ENCODE results near the gene PI4KA.

Gene PI4KA

DNA sequence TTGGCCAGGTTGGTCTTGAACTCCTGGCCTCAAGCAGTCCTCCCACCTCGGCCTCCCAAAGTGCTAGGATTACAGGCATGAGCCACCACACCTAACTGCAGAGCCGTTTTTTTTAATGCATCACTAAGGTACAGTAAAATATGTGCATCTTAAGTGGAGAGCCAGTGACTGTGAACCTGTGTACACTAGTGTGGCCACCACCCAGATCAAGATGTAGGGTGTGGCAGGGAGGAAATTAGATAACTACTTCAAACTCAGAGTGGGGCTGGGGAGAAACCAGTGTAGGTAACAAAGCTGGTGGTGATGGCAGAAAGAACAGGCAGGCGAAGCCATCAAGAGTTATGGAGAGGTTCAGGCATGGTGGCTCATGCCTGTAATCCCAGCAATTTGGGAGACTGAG is 14.6 kb upstream of the PI4KA start:
- FAIRE-seq (no peak), DNase-seq (ENCODE audit: insufficient read length) (no peak)
- TF ChIP-seq TAF1 (IDR thresholded peaks at IDR 0.05; ENCODE audit: borderline replicate concordance, low read depth, low read length): no peak
- no peak for TF ChIP-seq POLR2AphosphoS5 (IDR thresholded peaks at IDR 0.05; ENCODE audit: low read depth, low read length)
- no peak for TF ChIP-seq POLR2A (IDR thresholded peaks at IDR 0.05; ENCODE audit: low read depth, low read length)

DNA sequence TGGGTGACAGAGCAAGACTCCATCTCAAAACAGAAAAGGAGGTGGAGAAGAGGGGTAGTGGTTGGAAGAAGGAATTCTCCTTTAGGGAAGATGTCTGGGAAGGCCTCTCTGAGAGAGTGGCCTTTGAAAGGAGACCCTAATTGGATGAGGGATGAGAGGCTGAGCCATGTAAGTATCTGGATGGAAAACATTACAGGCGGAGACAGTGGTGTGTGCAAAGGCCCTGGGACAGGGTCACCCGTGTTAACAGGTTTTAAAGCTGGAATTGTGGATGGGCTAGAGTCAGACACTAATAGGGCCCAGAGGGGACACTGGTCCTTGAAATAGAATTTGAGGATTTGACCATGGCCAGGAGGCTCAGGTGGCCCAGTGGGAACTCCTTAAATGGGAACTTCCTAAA is 10.6 kb upstream of the PI4KA start:
- TF ChIP-seq POLR2AphosphoS5 (IDR thresholded peaks at IDR 0.05; ENCODE audit: low read depth, low read length): no peak
- TF ChIP-seq TAF1 (IDR thresholded peaks at IDR 0.05; ENCODE audit: borderline replicate concordance, low read depth, low read length): no peak
- TF ChIP-seq POLR2A (IDR thresholded peaks at IDR 0.05; ENCODE audit: low read depth, low read length): no peak
- FAIRE-seq (no peak), DNase-seq (ENCODE audit: insufficient read length) (no peak)

DNA sequence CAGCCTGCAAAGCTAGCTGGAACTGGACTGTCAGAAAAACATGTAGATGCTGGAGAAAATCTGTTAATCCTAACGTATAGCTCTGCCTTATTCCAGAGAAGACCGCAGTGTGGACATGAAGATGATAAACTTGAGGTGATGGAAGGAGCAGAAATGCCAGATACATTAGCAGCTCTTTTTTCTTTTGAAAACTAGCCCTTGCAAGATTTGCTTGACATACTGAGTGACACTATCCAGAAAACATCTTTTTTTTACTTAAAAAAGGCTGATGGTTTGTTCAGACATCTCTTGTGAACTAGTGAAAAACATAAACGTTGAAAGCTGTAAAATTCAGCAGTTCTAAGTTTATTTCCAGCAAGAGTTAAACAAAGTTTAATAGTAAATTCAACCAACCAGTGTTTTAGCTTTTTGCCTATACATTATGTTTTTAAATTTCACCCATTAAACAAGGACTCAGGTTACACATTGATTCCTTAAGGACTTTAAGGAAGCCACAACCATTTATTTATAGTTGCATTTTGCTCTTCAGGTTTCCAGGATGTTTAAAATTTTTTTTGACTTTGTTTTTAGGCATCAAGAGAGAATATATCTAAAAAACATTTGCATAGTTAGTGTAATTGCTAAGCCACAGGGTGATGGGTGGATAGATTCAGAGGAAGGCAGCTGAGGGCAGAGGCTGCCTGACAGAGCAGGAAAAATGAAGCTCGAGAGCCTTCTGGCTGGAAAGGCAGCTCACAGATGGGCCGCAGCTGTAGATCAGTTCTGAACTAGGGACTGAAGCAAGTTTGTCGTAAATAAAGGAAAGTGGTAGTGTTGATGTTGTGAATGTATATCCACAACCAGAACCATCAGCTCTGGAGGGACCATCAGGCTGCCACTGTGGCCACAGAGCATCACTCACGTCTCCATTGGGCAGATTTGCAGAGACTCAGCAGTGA is 9.7 kb upstream of the PI4KA start:
- no peak for FAIRE-seq
- no peak for DNase-seq (ENCODE audit: insufficient read length)

DNA sequence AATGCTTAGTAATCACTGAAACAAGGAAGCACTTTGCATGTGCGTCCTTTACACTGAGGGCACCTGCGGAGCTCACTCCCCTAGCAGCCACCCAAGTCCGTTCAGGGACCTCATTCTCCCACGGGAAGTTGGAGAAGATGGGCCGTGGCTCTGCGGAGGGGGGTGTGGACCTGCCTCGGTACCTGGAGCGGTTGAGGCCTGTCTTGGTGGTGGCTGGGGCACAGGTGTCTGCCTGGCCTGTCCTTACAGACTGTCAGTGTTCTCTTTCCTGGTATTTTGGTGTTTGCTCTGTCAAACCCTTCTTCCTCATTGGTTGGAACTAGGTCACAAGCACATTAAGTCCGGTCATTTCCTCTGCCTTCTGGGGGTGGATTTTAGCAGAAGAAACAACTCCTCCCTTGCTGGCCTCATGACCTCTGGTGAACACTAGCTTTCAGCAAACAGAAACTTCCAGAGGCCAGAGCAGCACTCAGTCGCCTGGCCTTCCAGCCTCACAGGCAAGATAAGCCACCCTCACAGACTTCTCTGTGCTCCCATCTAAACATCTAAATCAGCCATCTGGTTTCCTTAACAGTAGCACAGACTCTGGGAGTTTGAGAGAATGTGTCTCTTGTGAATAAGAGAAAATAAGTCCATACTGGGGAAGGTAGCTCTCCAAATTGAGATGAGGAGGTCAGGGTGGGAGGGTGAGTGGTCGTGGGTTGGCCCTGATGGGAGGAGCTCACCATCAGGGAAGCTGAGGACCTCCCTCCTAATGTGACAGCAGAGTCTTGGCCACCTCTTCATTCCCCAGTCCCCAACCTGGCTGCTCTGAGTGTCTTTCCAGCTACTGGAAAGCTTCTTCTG is 8.8 kb upstream of the PI4KA start:
- FAIRE-seq (peak; percentile 58), DNase-seq (ENCODE audit: insufficient read length) (no peak)
- no peak for TF ChIP-seq POLR2A (IDR thresholded peaks at IDR 0.05; ENCODE audit: low read depth, low read length)
- TF ChIP-seq TAF1 (IDR thresholded peaks at IDR 0.05; ENCODE audit: borderline replicate concordance, low read depth, low read length): no peak
- no peak for TF ChIP-seq POLR2AphosphoS5 (IDR thresholded peaks at IDR 0.05; ENCODE audit: low read depth, low read length)

More for the DNA sequence above, 9.7 kb upstream of the PI4KA start:
- no peak for TF ChIP-seq POLR2A (IDR thresholded peaks at IDR 0.05; ENCODE audit: low read depth, low read length)
- TF ChIP-seq POLR2AphosphoS5 (IDR thresholded peaks at IDR 0.05; ENCODE audit: low read depth, low read length): no peak
- no peak for TF ChIP-seq TAF1 (IDR thresholded peaks at IDR 0.05; ENCODE audit: borderline replicate concordance, low read depth, low read length)

DNA sequence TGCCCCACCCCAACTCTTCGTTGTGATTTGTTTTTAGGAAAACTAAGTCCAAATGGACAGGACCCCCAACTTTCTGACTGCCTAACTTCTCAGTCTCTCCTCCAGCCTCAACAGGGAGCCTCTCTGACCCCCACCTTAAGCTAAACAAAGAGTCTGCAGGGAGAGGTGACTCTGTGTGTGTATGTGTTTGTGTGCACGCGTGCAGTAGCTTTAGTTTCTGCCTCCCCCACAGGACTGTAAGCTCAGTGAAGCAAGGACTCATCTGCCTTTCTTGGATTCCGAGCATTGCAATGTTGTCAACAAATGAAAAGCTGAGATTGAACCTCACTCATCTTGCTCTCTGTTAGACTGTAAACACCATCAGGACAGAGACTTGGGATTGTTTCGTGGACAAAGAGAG is 8.1 kb upstream of the PI4KA start:
- TF ChIP-seq POLR2AphosphoS5 (IDR thresholded peaks at IDR 0.05; ENCODE audit: low read depth, low read length) (no peak), TAF1 (IDR thresholded peaks at IDR 0.05; ENCODE audit: borderline replicate concordance, low read depth, low read length) (no peak), POLR2A (IDR thresholded peaks at IDR 0.05; ENCODE audit: low read depth, low read length) (no peak)
- DNase-seq (ENCODE audit: insufficient read length): no peak
- no peak for FAIRE-seq

DNA sequence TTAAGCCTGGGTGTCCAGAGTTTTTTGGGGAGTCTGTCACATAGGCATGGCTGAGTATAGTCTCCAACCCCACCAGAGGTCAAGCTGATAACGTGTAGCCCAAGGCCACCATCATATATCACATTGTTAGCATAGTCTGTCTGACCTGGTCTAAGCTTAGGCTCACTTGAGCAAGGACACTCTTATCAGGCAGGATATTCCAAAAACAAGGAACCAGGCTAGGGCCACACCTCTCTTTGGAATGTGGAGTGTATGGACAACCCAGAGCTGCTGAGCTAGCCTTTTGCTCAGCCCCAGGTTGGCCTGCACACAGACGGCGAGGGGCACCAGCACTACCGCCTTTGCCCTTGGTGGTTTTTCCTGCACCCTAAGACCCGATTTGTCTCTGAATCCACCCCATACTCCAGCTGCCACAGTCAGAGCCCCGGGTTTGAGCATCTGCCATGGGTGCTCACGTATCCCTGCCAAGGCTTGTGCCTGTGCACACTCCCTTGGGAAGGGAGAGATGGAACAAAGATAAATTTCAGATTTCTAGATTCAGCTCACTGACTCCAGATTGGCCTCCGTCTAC is 7.3 kb upstream of the PI4KA start:
- TF ChIP-seq POLR2AphosphoS5 (IDR thresholded peaks at IDR 0.05; ENCODE audit: low read depth, low read length): no peak
- no peak for TF ChIP-seq TAF1 (IDR thresholded peaks at IDR 0.05; ENCODE audit: borderline replicate concordance, low read depth, low read length)
- no peak for TF ChIP-seq POLR2A (IDR thresholded peaks at IDR 0.05; ENCODE audit: low read depth, low read length)
- no peak for DNase-seq (ENCODE audit: insufficient read length)
- no peak for FAIRE-seq

DNA sequence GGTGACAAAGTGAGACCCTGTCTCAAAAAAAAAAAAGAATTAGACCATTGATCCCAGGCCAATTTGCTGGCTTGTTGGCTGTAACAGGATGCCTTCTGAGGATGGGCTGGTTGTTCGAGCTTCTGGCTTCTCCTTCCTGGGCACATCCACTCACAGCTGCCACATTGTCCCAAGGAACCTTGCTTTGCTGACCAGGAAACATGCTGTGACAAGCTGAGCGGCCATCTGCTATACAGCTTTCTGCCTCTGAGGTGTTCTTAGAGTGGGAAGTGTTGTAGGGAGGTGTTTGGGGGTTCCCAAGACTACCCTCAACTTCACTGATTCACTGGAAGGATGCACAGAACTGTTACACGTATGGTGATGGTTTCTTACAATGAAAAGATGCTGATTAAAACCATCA is 6.7 kb upstream of the PI4KA start:
- no peak for FAIRE-seq
- TF ChIP-seq TAF1 (IDR thresholded peaks at IDR 0.05; ENCODE audit: borderline replicate concordance, low read depth, low read length): no peak
- TF ChIP-seq POLR2A (IDR thresholded peaks at IDR 0.05; ENCODE audit: low read depth, low read length): no peak
- TF ChIP-seq POLR2AphosphoS5 (IDR thresholded peaks at IDR 0.05; ENCODE audit: low read depth, low read length): no peak
- DNase-seq (ENCODE audit: insufficient read length): no peak

DNA sequence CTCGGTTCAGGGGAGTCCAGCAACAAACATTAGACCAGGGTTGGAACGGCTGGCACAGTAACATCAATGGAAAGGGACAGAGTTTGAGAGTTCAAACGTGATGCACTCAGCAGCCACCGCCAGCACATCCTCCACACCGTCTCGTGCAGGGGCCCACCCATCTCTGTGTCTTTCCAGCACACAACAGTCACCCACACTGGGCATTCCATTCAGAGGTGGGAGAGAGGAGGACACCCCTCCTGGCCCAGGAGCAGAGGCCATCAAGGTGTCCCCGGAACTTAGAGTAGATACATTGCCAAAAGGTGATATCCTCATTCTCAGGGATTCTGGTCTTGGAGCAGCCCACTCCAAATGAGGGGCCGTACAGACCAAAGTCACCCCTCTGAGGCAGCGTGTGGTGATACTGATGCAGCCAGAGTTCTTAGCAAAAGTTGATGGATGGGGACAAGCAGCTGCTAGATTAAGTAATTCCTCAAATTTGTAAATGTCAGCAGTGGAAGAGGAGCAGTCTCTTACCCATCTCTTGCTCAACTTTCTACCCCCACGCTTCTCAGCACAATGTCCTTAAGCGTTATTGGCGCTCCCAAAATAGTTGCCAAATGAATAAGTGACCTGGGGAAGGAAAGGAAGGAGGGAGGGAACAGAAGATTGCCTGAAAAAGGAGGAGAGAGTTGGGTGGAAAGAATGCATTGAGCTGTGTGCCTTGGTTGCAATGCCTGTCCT is 5.7 kb upstream of the PI4KA start:
- no peak for TF ChIP-seq TAF1 (IDR thresholded peaks at IDR 0.05; ENCODE audit: borderline replicate concordance, low read depth, low read length)
- TF ChIP-seq POLR2A (IDR thresholded peaks at IDR 0.05; ENCODE audit: low read depth, low read length): no peak
- no peak for TF ChIP-seq POLR2AphosphoS5 (IDR thresholded peaks at IDR 0.05; ENCODE audit: low read depth, low read length)
- FAIRE-seq: no peak
- no peak for DNase-seq (ENCODE audit: insufficient read length)

DNA sequence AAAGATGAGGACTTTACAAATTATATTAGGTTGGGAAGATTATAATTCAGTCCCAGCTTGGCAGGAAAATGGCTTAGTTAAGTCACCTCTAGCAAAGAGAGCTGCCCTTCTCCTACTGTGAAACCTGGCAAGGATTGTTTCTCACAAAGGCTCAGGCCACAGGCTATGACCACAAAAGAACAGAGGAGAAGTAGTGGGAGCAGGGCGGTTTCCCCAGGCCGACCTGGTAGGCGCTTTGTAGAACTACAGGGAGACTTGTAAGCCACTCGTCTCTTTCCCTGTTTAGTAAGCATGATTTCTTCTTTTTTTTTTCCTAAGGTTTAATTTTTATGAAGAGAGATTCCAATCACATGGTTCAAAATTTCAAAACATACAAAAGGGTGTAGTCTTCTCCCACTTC is 4.8 kb upstream of the PI4KA start:
- TF ChIP-seq TAF1 (IDR thresholded peaks at IDR 0.05; ENCODE audit: borderline replicate concordance, low read depth, low read length) (no peak), POLR2AphosphoS5 (IDR thresholded peaks at IDR 0.05; ENCODE audit: low read depth, low read length) (no peak), POLR2A (IDR thresholded peaks at IDR 0.05; ENCODE audit: low read depth, low read length) (no peak)
- no peak for DNase-seq (ENCODE audit: insufficient read length)

DNA sequence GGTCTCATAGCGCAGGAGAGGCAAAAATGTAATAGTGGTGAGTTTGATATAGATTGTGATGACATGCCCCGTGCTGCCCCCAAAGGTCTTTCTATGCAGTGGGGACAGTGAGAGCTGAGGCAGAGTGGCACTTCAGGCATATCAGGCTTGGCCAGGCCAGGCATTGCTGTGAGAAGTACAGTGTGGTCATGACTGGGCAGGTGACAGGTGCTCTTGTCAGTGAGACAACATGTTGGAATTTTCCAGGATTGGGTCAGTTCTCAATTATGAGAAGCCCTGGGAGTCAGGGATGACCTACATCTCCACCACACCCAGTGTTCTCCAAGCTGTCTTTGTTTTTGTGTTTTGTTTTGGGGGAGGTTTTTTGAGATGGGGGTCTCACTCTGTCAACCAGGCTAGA is 3.9 kb upstream of the PI4KA start:
- FAIRE-seq (no peak), DNase-seq (ENCODE audit: insufficient read length) (no peak)
- no peak for TF ChIP-seq POLR2A (IDR thresholded peaks at IDR 0.05; ENCODE audit: low read depth, low read length)
- no peak for TF ChIP-seq POLR2AphosphoS5 (IDR thresholded peaks at IDR 0.05; ENCODE audit: low read depth, low read length)
- TF ChIP-seq TAF1 (IDR thresholded peaks at IDR 0.05; ENCODE audit: borderline replicate concordance, low read depth, low read length): no peak

More for the DNA sequence above, 4.8 kb upstream of the PI4KA start:
- FAIRE-seq: no peak

DNA sequence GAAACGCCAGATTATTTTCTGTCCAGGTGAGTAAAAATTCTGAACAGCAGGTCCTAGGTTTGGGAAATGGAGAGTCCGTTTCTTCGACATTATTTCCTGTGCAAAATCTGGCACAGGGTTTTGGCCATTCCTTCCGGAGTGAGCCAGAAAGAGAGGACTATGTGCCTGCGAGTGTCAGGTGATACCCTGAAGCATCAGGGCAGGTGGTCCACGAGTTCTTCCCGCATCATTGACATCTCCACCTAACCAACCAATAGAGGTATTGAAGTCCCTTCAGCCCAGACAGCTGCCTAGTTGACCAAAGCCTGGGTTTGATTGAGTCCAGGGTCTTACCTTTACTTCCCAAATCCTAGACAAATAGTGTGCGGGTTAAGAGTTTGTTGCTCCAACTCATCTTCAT is 1.0 kb upstream of the PI4KA start:
- TF ChIP-seq POLR2AphosphoS5 (IDR thresholded peaks at IDR 0.05; ENCODE audit: low read depth, low read length) (no peak), POLR2A (IDR thresholded peaks at IDR 0.05; ENCODE audit: low read depth, low read length) (no peak), TAF1 (IDR thresholded peaks at IDR 0.05; ENCODE audit: borderline replicate concordance, low read depth, low read length) (no peak)
- DNase-seq (ENCODE audit: insufficient read length): no peak
- no peak for FAIRE-seq

Measured in GM12892 (cell line).